Parathyroid adenoma (tissue), 2 donors: ENCODE results near the gene ENTPD8.

Experiments used
- H2AFZ ChIP-seq: fragments of 300-600 bp; sonication (generic); one replicate; pipeline ENCODE4 v1.7.0; 2017; ENCODE audit warnings: antibody characterized with exemption, mild to moderate bottlenecking
- H3K27ac ChIP-seq: fragments of 300-600 bp; sonication (generic); one replicate; pipeline ENCODE4 v1.7.0; 2017
- H3K27me3 ChIP-seq: fragments of 300-600 bp; sonication (generic); one replicate; pipeline ENCODE4 v1.7.0; 2017; ENCODE audit warnings: low read length; ENCODE audit not compliant: control insufficient read depth, insufficient read depth
- H3K36me3 ChIP-seq: fragments of 300-600 bp; sonication (generic); one replicate; pipeline ENCODE4 v1.7.0; 2017; ENCODE audit warnings: low read length; ENCODE audit not compliant: control insufficient read depth, insufficient read depth
- H3K4me1 ChIP-seq: fragments of 300-600 bp; sonication (generic); one replicate; pipeline ENCODE4 v1.7.0; 2017; ENCODE audit warnings: control low read depth
- H3K4me2 ChIP-seq: fragments of 300-600 bp; sonication (generic); one replicate; pipeline ENCODE4 v1.7.0; 2017; ENCODE audit warnings: low read length
- H3K4me3 ChIP-seq: fragments of 300-600 bp; sonication (generic); one replicate; pipeline ENCODE4 v1.7.0; 2017; ENCODE audit warnings: low read depth, low read length
- H3K79me2 ChIP-seq: fragments of 300-600 bp; sonication (generic); one replicate; pipeline ENCODE4 v1.7.0; 2017; ENCODE audit warnings: control low read depth
- H3K9ac ChIP-seq: fragments of 300-600 bp; sonication (generic); one replicate; pipeline ENCODE4 v1.7.0; 2017; ENCODE audit warnings: mild to moderate bottlenecking
- H3K9me3 ChIP-seq: fragments of 300-600 bp; sonication (generic); one replicate; pipeline ENCODE4 v1.7.0; 2017; ENCODE audit warnings: low read length; ENCODE audit not compliant: control insufficient read depth
- TF ChIP-seq, protein P1 (sequence below): fragments of 300-600 bp; sonication (generic); IDR thresholded peaks from one replicate; pipeline ENCODE4 v1.7.0; 2017; ENCODE audit warnings: antibody characterized with exemption, mild to moderate bottlenecking
- donor health status: primary hyperparathyroidism.

ENTPD8 gene

DNA sequence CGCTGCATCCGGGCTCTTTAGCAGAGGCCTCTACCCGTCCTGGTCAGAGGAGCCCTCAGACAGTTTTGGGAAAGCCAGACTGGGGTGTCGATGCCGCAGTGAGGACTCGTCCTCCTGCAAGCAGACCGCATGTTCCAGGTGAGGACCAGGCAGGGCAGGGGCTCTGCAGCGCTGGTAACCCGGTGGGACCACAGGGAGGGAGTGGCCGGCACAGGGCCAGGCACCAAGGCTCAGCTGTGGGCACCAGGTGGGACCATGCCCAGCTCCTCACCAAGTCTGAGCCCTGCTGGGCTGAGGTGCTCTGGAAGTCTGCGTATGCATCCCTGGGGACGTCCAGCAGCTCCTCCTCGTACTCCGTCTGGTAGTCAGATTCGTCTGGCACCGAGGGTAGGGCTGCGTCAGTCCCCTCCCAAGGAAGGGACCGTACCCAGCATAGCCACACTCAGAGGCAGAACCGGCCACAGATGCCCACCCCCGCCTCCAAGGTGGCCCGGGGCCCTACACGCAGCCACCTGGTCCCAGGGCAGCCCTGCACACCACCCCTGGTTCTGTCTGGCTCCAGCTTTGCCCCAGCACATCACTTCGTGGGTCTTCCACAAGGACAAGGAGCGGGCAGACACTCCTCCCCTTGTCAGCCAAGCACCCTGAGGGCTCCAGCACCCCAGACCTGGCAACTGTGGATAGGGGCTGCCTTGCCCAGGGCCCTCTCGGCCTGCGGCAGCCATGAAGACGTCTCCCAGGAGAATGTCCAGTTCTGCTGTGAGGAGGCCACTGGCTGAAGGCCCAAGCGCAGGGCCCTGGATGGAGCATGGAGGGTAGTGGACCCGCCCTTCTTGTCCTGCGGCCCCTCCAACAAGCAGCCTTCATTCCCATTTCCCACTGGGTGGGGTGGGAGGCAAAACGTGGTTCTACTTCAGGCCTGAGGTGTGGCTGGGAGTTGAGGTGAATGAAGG lies 19.5 kb upstream of the ENTPD8 start:
- Histone ChIP-seq H3K9me3 (no peaks in the 10 kb centered on the region), H3K4me1 (no peaks in the 10 kb centered on the region), H3K9ac (no peak overlapping the region), H3K4me2 (no peak overlapping the region), H3K4me3 (no peak overlapping the region), H3K27ac (no peak overlapping the region), H3K36me3 (no peaks in the 10 kb centered on the region), H2AFZ (no peak overlapping the region), H3K27me3 (no peaks in the 10 kb centered on the region), H3K79me2 (no peaks in the 10 kb centered on the region)
- TF ChIP-seq, protein P1, sequence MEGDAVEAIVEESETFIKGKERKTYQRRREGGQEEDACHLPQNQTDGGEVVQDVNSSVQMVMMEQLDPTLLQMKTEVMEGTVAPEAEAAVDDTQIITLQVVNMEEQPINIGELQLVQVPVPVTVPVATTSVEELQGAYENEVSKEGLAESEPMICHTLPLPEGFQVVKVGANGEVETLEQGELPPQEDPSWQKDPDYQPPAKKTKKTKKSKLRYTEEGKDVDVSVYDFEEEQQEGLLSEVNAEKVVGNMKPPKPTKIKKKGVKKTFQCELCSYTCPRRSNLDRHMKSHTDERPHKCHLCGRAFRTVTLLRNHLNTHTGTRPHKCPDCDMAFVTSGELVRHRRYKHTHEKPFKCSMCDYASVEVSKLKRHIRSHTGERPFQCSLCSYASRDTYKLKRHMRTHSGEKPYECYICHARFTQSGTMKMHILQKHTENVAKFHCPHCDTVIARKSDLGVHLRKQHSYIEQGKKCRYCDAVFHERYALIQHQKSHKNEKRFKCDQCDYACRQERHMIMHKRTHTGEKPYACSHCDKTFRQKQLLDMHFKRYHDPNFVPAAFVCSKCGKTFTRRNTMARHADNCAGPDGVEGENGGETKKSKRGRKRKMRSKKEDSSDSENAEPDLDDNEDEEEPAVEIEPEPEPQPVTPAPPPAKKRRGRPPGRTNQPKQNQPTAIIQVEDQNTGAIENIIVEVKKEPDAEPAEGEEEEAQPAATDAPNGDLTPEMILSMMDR = no peak

DNA sequence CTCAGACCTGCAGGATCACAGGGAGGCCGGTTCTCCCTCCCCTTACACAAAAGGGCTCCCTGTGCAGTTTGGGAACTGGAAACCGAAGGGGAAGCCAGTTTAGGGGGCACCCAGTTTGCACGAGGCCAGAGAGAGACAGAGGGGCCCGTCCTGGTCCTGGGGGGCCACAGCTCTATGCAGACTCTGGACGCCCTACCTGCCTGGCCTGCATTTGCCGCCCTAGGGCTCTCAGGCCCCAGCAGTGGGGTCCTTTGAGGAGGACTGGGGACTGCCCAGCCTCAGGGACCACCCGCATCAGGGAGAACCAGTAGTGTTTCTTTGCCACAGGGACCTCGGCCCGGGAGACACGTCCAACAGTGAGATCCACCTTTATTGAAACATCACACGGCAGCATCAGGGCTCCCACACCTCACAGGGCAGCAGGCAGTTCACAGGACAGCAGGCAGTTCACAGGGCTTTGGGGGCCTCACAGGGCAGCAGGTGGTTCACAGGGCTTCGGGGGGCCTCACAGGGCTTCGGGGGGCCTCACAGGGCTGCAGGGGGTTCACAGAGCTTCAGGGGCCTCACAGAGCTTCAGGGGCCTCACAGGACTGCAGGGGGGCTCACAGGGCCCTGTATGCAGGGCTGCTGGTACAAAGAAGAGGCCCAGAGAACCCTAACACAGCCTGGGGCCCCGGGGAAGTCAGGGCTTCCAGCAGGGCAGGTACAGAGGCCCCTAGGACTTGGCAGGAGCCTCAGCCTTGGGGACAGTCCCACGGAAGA lies 18.6 kb upstream of the ENTPD8 start:
- Histone ChIP-seq H3K4me2 (peak overlapping the region; percentile 82), H2AFZ (peak overlapping the region; percentile 94), H3K9ac (peak overlapping the region; percentile 11), H3K4me3 (peak overlapping the region; percentile 56), H3K79me2 (no peaks in the 10 kb centered on the region), H3K36me3 (no peaks in the 10 kb centered on the region), H3K27ac (no peak overlapping the region), H3K27me3 (no peaks in the 10 kb centered on the region), H3K9me3 (no peaks in the 10 kb centered on the region), H3K4me1 (no peaks in the 10 kb centered on the region)
- TF ChIP-seq, protein P1 = no peak

DNA sequence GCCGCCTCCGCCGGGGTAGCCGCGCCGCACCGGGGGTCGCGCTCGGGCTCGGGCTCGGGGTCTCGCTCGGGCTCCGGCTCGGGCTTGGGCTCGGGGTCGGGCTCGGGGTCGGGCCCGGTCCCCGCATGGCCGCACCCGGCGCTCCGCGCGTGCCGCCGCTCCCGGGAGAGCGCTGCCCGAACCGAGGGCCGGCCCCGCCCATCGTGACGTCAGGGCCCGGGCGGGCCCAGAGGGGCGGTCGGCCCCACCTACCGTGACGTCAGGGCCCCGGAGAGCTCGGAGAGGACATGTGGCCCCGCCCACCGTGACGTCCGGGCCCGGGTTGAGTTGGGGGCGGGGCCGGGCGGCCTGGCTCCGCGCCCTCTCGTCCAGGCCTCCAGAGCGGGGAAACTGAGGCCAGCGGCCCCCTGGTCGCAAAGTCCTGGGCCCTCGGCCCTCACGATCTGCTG lies 18.0 kb upstream of the ENTPD8 start, which contains the start of gene NSMF:
NSMF (minus strand) TSS at position 183 of the 449 bp plus-strand sequence. CDS start 232 bp downstream, outside the sequence.
- H3K4me1 ChIP-seq = no peaks in the 10 kb centered on the region
- peak within 1 kb of the TSS; percentile 11 for H3K9ac ChIP-seq
- no peak within 1 kb of the TSS for H3K27ac ChIP-seq
- H2AFZ ChIP-seq = peak within 1 kb of the TSS; percentile 94
- no peaks in the 10 kb centered on the region for H3K27me3 ChIP-seq
- peak within 1 kb of the TSS; percentile 56 for H3K4me3 ChIP-seq
- H3K36me3 ChIP-seq = no peaks in the 10 kb centered on the region
- peak within 1 kb of the TSS; percentile 91 for H3K4me2 ChIP-seq
- H3K79me2 ChIP-seq = no peaks in the 10 kb centered on the region
- TF ChIP-seq, protein P1 = no peak
- no peaks in the 10 kb centered on the region for H3K9me3 ChIP-seq

DNA sequence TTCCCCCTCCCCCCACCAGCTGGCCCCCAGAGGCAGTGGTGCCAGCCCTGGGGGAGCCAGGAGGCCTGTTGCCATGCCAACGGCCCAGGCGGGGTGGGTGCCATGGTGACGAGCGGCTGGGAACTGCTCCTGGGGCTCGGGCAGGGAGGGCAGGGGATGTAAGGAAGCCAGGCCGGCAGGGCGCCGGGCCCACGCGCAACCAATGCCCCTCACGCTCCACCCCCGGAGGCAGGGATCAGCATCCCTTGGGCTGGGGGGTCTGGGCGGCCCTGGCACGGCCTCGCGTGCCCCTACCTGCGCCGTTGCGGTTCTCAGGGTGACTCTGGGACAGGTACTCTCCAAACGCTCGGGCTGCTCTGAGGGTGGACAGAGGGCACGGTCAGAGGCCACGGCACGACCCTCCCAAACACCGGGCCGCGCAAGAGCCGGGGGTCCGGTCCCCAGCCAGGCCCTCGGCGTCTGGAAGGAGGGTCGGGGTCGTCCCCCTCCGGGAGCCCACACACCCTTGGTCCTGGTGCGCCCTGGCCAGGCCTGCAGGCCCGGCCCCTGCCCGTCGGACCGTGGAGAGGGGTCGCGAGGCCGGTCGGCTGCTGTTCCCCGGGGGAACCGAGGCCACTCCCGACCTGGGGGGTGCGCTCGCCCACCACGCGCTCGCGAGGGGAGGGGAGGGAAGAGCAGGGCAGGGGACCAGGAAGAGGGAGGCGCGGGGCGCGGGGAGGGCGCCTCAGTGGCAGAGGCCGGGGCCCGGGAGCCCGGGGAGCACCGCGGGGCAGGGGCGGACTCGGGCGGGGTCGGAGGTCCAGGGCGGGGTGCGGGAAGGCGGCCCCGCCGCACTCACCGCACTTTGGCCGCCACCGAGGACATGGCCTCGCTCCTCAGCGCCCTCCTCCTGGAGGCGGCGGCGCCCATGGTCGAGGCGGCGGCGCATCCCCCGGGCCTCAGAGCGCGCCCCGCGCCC lies 17.3 kb upstream of the ENTPD8 start:
- H3K36me3 ChIP-seq = no peaks in the 10 kb centered on the region

More for the DNA sequence above, 17.3 kb upstream of the ENTPD8 start:
- TF ChIP-seq, protein P1 = no peak
- Histone ChIP-seq H3K4me2 (peak overlapping the region; percentile 91), H3K9me3 (no peaks in the 10 kb centered on the region), H3K79me2 (no peaks in the 10 kb centered on the region), H3K9ac (no peak overlapping the region), H3K4me3 (peak overlapping the region; percentile 52), H3K27ac (no peak overlapping the region), H3K4me1 (no peaks in the 10 kb centered on the region), H3K27me3 (no peaks in the 10 kb centered on the region), H2AFZ (peak overlapping the region; percentile 73)
